Fibroblast of the aortic adventitia (primary cell): ENCODE data around the gene ZSCAN21. TPM values are rescaled to one million over a fixed set of nuclear protein-coding genes. Genes with fewer than 3 reads are reported as not detected.
"Not testable (repeated sequence)": the region's sequence is repeated elsewhere in the genome, so short reads cannot be mapped to it uniquely, and the experiment has no call there.

ENCODE experiments used
- DNase-seq: peaks from one replicate; pipeline ENCODE4 v3.0.0-alpha.2; 2010; ENCODE audit warnings: low read depth
- H3K4me3 ChIP-seq: 2 replicates; pipeline ENCODE4 v1.5.1; 2011; ENCODE audit warnings: low read depth, mild to moderate bottlenecking, control low read depth, low read length, moderate library complexity
- CTCF ChIP-seq: IDR thresholded peaks from 2 replicates; pipeline ENCODE4 v1.5.1; 2011; ENCODE audit warnings: mild to moderate bottlenecking, low read length, control low read depth, inconsistent platforms; ENCODE audit not compliant: insufficient read depth
- total RNA-seq: library from RNA; depleted of rRNA; stranded (reverse); fragments of >200 nt; gene quantifications from 2 replicates; pipeline ENCODE4 v1.2.3, GENCODE V29; 2012; ENCODE audit warnings: low replicate concordance

ZSCAN21 gene
- total RNA-seq, result 5.7 and 9.3 TPM in 2 replicates

GRCh38 chr7:100049441-100050291 is at the start of gene ZSCAN21:
ZSCAN21 (plus strand) TSS chr7:100049774; CDS start chr7:100057007, 7,233 bp downstream.
- H3K4me3 ChIP-seq, result peak within 1 kb of the TSS; percentile 89
- no peak for TF ChIP-seq CTCF
- peak; percentile 83 for DNase-seq

DNA sequence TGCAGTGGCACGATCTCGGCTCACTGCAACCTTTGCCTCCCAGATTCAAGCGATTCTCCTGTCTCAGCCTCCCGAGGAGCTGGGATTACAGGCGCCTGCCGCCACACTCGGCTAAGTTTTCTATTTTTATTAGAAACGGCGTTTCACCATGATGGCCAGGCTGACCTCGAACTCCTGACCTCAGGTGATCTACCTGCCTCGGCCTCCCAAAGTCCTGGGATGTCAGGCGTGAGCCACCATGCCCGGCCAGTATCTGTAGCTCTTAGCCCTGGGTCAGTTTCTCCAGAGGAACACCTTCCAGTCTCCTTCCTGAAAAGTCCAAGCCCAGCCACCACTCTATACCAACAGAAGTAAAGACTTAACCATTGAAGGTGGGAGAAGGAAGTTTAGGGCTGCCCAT is 49.3 kb upstream of the ZSCAN21 start:
- no peak for TF ChIP-seq CTCF
- no peak for DNase-seq
- no peak overlapping the region for H3K4me3 ChIP-seq

GRCh38 chr7:100003711-100004661 is 45.6 kb upstream of the ZSCAN21 start:
- DNase-seq, result no peak
- TF ChIP-seq CTCF, result no peak
- H3K4me3 ChIP-seq, result no peak overlapping the region

DNA sequence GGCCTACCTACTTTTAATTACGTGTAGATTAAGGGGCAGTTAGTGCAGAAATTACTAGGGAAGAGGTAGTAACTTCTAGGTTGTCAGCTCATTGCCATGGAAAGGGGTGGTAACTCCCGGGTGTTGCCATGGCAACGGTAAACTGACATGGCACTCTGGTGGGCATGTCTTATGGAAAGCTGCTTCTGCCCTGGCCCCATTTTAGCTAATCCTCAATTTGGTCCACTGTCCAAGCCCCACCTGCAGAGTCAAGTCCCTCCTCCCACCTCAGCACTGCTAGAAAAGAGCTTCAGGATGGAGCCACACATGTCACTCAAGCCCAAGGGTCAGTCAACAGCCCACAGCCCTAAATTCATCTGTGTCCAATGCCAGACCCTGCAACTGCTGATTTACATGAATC is 41.7 kb upstream of the ZSCAN21 start:
- DNase-seq, result no peak

DNA sequence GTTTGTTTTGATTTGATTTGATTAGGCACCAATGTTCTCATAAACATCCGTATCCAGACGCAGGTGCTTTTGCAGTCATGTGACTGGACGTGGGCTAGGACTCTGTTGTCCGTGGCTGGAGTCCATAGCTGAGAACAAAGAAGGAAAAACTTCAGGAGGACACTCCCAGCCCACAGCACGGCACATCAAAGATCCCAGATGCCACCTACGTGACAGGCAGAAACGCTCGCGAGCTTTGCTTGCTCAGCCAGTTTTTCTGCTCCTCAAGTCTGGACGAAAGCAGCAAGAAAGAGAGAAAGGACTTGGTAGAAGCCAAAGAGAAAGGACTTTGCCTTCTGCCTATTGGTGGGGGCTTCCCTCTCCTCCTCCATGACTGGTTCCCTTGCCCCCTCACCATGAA is 41.0 kb upstream of the ZSCAN21 start:
- H3K4me3 ChIP-seq, result no peak overlapping the region
- TF ChIP-seq CTCF, result no peak
- DNase-seq, result no peak

More for the DNA sequence above, 41.7 kb upstream of the ZSCAN21 start:
- H3K4me3 ChIP-seq, result no peak overlapping the region
- no peak for TF ChIP-seq CTCF

- not testable (repeated sequence) for H3K4me3 ChIP-seq, DNase-seq
Observed at GRCh38 chr7:100009952-100010351, 39.6 kb upstream of the ZSCAN21 start.

- TF ChIP-seq CTCF, result no peak
- DNase-seq, result no peak
- no peak overlapping the region for H3K4me3 ChIP-seq
Observed at GRCh38 chr7:100010901-100011300, 38.7 kb upstream of the ZSCAN21 start.
